Stimulated activated CD4-positive, alpha-beta T cell treated with anti-CD3 and anti-CD28 coated beads, Interleukin-15, amount 100 ng/mL, for 24 hours (primary cell): Measurements from ENCODE around the gene STXBP1.
"Not testable (repeated sequence)": the region's sequence is repeated elsewhere in the genome, so short reads cannot be mapped to it uniquely, and the experiment has no call there.

Experiments
- DNase-seq: peaks from one replicate; pipeline ENCODE4 v3.0.0-alpha.2; 2020

Gene STXBP1

GRCh38 chr9:127621339-127621970 is 9.4 kb downstream of the STXBP1 start:
- not testable (repeated sequence) for DNase-seq

GRCh38 chr9:127626752-127627493 is 14.8 kb downstream of the STXBP1 start:
- no peak for DNase-seq

DNA sequence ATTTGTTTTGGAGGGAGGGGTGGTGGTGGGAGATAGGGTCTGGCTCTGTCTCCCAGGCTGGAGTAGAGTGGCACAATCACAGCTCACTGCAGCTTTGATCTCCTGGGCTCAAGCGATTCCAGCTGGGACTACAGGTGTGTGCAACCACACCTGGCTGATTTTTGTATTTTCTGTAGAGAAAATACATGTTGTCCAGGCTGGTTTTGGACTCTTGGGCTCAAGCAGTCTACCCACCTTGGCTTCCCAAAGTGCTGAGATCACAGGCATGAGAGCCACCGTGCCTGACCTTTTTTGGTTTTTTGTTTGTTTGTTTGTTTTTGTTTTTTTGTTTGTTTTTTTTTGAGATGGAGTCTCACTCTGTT is 15.4 kb downstream of the STXBP1 start:
- no peak for DNase-seq

DNA sequence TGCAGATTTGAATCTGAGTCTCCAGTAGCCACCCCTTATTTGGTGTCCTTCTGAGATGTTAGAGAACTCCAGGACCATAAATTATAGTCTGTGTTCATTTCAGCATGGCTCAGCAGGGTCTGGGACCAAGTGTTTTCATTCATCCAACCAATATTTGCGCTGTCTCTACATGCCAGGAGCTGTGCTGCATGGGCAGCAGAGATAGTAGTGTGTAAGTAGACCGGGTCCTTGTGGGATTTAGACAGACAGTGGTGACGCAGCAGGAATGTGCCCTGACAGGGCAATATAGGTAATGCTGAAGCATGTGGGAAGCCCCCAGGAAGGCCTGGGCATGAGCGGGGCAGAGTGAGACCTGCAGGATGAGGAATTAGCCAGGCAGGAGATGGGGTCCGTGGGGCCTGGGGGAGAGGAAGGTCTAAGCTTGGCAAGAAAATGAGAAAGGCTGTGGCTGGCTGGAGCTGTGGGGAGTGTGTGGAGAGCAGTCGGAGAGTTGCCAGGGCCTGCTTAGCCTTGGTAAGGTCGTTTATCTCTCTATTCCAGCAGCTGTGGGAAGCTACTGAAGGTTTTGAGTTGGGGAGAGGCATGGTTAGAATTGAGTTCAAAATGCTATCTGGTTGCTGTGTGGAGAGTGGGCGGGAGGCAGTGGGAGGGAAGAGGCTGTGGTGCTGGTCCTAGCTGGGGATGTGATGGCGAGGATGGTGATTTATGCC is 16.8 kb downstream of the STXBP1 start:
- no peak for DNase-seq

DNA sequence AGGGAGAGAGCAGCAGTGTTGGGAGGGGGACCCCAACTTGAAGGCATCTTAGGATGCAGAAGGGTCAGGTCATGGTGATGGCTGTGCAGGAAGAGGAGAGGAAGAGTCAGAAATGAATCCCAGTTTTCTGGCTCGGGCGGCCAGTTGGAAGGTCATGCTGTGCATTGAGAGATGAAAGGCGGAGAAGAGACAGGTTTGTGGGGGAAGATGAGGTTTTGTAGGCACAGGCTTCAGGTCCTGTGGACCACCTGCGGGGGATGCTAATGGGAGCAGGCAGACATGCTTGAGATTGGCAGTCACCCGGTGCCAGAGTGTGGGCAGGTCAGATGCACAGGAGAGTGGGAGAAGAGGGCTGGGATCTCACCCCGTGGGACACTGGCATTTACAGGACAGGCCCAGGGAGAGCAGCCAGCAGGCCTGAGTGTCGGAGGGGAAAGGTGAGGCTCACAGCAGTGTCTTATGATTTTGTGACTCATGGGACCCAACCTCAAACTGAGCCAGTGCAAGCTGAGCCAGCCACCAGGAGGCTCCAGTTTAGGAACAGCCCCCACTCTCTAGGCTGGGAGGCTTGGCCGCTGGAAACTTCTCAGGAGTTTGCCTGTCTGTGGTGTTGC is 17.5 kb downstream of the STXBP1 start:
- DNase-seq: peak; percentile 6

GRCh38 chr9:127633216-127633862 is 21.3 kb downstream of the STXBP1 start:
- no peak for DNase-seq

DNA sequence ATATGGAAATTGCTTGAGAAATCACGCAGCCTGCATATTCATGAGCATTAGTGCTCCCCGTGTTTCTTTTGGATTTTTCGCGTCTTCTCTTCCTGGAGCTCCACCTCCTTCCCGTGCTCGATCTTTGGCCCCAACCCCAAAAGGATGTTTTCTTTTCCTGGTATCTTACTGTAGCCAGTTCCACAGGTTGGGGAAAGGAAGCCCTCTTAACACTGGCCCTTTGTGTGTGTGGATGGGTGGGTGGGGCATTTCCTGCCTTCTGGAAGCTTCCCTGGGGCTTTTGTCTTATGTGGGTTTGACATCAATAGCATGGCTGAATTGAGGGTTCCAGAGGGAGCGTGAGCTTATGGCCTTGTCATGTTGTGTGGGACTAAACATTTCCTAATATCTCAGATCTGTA is 21.9 kb downstream of the STXBP1 start:
- DNase-seq: no peak

DNA sequence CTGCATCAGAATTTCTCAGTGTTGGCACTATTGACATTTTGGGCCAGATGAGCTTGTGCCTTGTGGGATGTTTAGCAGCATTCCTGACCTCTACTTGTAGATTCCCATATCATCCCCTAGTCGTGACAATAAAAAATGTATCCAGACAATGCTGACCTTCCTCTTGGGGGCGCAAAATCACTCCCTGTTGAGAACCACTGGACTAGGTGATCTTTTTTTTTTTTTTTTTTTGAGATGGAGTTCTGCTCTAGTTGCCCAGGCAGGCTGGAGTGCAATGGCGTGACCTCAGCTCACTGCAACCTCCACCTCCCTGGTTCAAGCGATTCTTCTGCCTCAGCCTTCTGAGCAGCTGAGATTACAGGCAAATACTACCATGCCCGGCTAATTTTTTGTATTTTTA is 22.6 kb downstream of the STXBP1 start:
- DNase-seq: no peak

DNA sequence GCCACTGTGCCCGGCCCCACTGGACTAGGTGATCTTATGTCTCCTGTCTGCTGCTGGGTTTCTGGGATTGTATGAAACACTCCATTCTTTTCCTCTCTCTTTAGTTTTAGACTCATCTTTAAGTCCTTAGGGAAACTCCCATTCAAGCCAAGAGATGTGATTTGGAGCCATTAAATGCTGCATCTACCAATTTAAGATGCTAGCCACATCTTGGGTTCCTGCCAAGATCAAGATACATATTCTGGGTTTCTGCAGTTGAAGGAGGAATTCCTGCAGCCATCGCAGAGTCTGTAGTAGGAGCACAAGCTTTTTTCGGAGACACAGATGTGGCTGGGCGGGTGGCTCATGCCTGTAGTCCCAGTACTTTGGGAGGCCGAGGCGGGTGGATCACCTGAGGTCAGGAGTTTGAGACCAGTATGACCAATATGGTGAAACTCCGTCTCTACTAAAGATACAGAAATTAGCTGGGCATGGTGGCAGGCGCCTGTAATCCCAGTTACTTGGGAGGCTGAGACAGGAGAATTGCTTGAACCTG is 23.2 kb downstream of the STXBP1 start:
- no peak for DNase-seq

GRCh38 chr9:127637322-127637847 is 25.3 kb downstream of the STXBP1 start:
- no peak for DNase-seq

- DNase-seq: no peak
These were observed 28.9 kb downstream of the STXBP1 start for GRCh38 chr9:127640908-127641545.

DNA sequence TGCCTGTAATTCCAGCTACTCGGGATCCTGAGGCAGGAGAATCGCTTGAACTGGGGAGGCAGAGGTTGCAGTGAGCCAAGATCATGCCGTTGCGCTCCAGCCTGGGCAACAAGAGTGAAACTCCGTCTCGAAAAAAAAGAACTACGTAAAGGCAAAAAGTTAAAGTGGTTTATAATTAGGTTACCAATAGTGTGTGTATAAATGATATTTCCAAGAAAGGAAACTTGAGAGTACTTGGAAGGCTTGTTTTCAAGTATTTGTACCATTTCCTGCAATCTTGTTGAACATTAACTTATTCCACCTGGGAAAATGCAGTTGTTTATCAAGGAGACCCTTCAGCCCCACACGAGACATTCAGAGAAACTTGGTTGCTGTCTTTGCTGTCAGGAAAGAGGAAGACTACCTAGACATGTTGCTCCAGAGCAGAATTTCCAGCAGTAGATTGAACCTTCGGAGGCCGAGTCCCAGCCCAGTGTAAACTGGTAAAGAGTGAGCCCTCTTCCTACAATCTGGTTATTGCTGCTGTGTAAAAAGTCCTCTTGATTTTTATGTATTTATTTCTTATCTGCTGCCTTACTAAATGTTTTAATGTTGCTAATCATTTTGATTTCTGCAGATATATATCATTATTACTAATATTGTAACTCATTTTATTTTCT is 30.1 kb downstream of the STXBP1 start:
- DNase-seq: no peak

DNA sequence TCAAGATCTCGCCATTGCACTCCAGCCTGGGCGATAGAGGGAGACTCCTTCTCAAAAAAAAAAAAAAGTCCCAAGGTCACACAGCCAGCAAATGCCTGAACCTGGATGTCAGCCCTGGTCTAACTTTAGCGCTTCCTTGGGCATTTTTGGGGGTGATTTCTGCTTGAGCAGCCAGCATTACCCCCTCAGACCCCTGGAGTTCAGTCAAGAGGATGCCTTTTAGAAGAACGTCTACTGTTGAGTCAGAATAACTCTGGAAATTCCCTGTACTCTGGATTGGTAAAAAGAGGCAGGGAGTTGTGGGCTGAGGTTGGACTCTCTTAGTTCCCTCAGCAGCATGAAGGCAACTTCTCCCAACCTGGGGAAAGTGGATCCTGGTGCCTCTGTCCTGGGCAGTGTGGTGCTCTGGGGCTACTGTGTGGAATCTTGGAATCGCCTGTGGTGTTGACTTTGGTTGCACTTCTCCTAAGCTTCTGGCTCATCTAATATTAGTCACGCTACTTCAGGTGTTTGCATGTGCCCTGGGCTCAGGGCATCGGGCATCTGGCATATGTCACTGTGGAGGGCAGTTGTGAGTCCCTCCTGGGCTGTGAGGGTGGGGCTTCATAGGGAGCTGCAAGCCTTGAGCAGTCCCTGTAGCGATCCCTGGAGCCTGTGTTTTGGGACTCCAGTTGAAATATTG is 32.2 kb downstream of the STXBP1 start:
- no peak for DNase-seq

DNA sequence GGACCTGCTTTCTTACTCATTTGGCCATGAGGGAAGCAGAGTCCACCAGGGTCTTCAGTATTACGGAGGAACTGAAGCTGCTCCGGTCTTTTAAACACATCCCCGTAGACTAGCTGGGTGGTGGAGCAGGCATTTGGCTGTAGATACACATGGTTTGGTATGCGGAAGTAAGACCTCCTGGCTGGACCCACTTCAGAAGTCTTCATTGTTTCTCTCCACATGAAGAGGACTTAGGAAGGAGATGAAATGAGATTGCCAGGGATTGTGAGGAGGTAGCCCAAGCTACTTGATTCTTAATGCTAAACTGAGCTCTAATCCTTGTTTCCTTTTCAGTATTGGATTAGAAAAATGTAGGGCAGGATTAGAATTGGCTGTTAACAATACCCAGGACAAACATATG is 32.9 kb downstream of the STXBP1 start:
- no peak for DNase-seq

DNA sequence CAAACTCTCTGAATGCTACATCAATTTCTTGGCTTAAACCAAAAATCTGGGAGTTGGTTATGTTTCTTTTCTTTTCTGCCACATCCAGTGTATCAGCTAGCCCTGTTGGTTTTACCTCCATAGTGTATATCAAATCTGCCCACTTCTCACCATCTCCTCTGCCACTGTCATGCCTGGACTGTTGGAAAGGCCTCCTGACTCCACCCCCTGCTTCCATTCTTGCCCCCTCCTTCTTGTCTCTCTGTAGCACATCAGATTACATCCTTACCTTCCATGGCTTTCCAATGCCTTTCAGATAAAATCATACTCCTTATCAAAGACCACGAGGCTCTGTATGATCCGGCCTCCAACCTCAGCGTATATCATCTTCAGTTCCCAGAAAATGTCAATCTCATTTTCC is 35.4 kb downstream of the STXBP1 start:
- no peak for DNase-seq

DNA sequence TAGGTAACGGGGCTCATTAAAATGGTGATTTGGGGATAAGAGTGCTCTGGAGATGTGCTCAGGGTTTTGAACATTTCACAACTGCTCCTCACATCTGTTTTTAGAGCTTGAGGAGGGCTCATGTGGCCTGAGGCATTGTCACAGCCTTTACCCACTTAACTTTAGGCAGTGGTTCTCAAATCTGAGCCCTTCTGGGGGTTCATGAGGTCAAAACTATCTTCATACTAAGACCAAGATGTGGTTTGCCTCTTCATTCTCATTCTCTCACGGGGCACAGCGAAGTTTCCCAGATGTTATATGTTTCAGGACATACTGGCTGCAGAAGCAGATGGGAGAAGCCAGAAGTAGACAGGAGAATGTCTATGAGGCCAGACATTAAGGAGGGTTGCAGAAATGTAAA is 38.4 kb downstream of the STXBP1 start:
- no peak for DNase-seq

- DNase-seq: no peak
These were observed 39.9 kb downstream of the STXBP1 start for GRCh38 chr9:127651697-127652610.

DNA sequence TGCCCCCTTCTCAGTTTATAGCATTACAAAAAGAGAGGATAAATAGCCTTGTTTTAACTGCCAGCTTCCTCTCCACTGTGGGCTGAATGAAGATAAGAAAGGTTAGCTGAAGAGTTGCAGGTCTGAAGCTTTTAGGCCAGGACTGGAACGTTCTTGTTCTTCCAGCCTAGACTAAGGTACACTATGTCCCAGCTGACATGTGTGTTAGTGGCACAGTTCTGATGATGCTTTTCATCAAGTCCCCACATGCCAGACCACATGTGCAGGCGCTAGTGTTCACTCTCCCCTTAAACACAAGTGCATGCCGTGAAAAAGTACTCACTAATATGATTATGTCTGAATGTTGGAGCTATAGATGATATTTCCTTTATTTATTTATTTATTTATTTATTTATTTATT is 40.7 kb downstream of the STXBP1 start:
- no peak for DNase-seq

DNA sequence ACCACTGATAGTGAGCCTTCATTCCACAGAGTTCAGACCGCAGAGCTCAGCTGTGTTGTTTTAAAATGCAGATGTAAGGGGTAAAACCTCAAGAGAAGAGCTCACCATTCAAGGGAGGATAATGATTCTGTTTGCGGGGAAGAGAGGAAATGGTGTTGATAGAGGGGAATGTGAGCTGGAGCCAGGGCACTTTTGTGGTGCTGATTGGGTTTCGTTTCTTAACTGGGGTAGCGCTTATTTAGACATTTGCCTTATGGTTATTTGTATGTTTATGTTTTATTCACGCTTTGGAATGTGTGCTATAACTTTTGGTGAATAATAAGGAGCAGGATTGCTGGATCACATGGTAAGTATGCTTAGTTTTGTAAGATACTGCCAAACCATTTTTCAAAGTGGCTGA is 42.5 kb downstream of the STXBP1 start:
- no peak for DNase-seq

GRCh38 chr9:127658428-127658827 is 46.4 kb downstream of the STXBP1 start:
- no peak for DNase-seq
